CD1c-positive myeloid dendritic cell (primary cell): ENCODE data around the gene L3HYPDH.

ENCODE experiments used
- DNase-seq: peaks from one replicate; pipeline ENCODE4 v3.0.0-alpha.2; 2016; ENCODE audit errors: extremely low spot score

The L3HYPDH gene

DNA sequence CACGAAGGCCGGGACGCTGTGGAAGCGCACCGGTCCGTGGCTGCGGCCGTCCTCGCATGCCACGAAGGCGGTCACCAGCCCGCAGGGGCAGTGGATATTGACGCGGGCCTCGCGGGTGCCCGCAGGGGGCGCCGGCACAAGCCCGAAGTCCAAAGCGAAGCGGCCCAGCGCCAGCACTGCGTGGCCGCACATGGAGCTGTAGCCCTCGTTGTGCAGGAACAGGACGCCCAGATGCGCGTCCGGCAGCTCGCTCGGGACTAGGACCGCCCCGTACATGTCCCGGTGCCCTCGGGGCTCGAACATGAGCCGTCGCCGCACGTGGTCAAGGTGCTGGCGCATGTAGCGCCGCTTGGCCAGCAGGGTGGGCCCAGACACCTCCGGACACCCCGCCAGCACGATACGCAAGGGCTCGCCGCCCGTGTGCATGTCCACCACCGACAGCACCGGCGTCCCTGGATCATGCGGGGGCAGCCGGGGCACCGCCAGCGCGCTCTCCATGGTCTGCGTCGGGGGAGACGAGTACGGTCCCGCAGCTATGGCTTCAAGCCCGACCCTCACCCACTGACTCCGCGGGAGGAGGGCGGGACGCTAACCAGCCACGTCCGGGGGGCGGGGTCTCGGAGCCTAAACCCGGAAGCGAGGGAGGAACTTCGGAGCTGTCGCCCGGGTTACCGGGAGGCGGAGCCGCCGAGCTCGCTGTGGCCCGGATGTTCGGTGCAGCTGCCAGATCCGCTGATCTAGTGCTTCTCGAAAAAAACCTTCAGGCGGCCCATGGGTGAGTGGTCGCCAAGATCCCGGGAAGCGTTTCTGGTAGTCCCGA, at the start of gene L3HYPDH, which contains the start of gene JKAMP:
Gene L3HYPDH, minus strand, starts transcription at position 590 of the 820 bp plus-strand sequence. Its CDS starts 92 bp downstream, at position 498.
Gene JKAMP, plus strand, starts transcription at position 699 of the 820 bp plus-strand sequence. Its CDS starts 73 bp downstream, at position 772.
- peak; percentile 98 for DNase-seq

DNA sequence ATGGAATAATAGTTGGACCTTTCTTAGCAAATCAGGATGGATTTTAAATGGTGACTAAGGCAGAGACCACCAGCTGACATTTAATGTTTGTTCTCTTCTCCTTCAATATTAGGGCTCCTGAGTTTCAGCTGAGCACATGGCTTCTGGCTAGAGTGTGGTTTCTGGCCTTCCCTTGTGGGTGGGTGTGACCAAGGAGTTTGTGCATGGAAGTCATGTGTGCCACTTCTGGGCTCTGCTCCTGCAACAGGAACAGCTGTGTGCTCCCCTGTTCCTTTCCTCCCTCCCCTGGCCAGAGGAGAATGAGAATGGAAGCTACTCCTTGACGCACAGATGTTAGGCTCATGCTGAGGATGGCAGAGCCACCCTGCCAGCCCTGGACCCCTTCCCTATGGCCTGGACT, 48.2 kb upstream of the L3HYPDH start:
- DNase-seq: no peak

DNA sequence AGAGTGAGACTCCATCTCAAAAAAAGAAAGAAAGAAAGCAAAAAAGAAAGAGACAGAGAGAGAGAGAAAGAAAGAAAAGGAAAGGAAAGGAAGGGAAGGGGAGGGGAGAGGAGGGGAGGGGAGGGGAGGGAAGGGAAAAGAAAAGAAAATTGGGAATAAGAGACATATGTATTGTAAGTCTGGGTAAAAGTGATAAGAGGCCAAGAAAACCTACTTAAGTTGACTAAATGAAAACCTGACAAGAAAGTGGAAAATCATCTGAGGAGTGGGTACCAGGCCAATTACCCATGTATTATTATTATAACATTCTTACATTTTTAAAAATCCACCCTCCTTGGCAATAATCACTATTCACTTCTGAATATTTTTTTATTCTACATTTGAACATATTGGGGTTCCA, 46.1 kb upstream of the L3HYPDH start:
- no peak for DNase-seq

DNA sequence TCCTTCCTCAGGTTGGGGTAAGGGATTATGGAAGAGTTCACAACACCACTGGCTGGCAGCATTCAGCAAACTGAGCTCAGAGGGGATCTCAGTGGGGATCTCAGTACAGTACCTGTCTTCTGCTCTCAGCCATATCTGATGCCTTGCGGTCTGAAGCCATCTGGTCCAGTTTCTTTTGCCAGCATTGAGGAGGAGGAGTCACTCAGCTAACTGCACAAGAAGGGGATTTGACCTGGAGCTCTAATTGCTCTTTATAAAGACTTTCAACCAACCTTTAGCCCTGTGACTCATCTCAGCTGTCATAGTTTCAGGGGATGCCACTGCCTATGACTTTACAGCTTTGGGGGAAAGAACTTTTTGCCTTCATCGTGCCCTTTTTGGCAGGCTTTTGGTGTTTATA, 45.0 kb upstream of the L3HYPDH start:
- no peak for DNase-seq

DNA sequence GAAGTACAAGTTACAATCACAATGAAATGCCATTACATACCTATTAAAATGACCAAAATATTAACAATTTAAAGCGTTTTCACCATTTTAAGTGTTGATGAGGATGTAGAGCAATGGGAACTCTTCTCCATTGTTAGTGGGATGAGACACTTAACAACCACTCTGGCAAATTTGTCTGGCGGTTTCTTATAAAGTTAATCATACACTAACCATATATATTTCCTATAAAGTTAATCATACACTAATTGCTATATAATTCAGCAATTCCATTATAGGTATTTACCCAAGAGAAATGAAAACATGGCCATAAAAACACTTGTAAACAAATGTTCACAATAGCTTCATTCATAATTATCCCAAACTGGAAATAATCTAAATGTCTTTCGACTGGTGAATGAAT, 36.0 kb upstream of the L3HYPDH start:
- DNase-seq: no peak

DNA sequence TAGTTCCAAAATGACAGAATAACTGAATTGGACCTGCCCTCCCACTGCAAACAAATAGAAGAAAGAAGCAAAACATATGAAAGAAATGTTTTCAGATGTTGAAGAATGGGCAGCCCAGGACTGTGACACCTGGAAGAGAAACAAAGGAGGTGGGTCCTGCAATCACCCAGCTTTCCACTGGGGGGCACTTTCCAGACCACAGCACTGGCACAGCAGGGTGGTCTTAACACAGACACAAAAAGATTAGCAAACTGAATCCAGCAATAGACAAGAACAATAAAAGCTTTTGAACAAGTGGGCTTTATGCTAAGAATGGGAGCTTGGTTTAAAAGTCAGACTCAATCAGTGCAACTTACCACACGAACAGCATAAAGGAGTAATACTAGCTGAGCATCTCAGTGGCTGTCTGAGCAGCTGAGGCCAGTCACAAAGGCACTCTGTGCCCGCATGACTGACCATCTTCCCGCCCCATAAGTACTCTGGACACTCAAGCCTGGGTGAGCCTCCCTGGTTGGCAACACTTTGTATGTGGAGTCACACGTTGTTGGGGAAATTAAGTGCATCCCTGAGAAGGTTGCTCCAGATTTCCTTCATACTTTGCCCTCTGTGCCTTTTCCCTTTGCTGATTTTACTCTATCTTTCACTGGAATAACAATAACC, 27.8 kb upstream of the L3HYPDH start:
- DNase-seq: no peak

DNA sequence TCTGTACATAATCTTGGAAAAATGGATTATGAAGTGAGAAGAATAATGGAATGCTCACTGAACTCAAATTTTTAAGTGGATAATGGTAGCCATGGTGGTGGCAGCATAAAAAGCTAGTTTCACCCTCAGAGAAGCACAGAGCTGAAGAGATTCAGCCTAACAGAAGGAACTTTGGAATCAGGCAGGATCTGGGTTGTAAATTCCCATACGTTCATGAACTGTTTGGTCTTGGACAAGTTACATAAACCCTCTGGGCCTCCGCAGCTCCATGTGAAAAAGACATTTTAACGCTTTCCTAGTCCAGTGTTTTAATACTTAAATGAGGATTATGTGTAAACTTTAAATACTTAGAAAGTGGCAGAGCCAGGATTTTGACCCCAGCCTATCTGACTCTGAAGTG, 26.8 kb upstream of the L3HYPDH start:
- DNase-seq: no peak

DNA sequence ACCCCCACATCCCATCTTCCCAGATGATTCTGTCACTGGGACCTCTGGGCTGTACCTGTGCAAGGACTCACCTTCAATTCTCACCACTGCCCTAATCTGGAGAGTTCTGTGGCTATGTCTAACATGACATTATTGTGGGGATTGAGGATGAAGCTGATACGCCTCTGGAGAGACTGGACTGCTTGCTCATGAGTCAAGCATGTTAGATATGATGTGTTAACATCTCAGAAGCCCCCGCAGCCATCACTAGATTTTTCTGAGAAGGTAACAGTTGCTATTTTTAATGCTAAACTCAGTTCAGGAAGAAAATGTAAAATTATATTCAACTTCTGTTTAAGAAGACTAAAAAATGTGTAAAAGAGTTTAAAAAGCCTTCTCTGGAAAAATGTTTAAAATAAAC, 25.8 kb upstream of the L3HYPDH start:
- DNase-seq: no peak

DNA sequence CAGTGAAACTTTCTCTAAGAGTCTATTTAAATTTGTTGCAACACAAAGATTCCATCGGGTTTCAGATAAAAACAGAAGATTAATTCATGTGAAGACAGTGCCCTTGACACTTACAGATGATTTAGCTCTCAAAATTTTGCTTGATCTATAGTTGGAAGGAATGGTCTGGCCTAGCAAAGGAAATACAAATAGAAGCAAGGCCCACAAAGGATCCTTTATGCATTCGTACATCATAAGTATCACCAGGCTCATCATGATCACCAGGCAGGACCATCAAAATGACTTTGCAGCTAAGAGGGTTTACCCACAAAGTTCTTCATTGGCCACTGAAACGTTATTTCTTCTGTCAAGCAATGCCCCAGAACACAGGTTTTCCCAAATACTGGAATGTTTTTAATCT, 24.9 kb upstream of the L3HYPDH start:
- DNase-seq: no peak

DNA sequence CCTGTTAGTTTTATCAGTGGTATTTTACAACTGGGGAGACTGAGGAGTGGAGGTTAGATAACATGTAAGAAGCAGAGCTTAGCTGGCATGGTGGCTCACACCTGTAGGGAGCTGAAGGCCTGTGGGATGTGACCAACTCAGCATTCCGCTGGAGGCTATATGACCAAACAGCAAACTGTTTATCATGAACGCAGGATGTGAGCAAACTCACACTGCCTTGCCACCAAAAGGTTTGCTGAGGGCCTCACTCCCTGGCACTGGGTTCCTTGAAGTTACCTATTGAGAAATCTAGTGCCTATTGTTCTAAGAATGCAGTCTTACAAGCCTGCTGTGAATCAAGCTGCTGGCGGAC, 23.5 kb upstream of the L3HYPDH start:
- DNase-seq: no peak

DNA sequence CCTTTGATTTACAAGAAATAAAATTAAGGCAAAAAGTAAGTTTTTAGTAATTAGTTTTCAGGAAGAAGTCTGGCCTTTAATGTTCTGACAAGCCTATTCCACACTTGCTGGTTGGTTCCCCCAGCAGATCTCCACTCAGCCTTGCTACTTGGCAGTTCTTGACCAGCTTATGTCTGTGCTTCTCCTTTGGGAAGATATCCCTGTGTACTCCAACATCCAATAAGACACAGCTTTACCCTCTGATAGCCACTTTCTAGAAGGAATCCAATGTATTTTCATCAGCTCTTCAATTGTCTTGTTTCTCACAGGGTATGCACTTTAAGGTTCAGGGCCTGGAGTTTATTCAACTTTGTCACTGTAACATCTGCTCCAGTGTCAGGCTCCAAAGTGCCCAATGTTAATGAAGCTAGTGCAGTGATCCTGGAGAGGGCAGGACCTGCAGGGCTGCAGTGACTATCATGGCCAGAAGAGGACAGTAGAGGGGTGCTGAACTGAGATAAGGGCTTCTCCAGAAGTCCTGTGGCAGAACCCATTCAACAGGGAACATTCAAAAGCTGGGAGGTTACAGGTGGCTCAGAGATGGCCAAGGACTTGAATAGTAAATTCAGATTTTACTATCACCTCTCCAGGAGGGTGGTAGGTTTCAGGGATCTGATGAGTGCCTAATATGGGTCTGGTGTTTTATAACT, 23.0 kb upstream of the L3HYPDH start:
- DNase-seq: peak; percentile 56

DNA sequence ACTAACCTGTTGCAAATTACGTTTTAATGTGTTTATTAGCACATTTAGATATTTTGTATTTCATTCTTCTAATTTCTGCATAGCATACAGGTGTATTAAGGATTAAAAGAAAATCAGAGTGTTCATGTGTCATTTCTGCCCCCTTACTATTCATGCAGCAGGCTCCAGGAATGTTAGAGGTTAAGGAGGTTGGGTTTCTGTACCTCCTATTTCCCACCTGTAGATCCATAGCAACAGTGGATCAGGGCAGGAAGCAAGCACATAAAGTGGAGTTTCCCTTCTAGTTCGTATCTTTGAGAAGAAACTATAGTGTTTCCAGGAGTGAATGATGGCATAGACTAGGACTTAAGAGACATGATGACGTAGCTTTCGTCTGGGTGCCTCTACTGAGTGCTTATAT, 19.0 kb upstream of the L3HYPDH start:
- DNase-seq: no peak

DNA sequence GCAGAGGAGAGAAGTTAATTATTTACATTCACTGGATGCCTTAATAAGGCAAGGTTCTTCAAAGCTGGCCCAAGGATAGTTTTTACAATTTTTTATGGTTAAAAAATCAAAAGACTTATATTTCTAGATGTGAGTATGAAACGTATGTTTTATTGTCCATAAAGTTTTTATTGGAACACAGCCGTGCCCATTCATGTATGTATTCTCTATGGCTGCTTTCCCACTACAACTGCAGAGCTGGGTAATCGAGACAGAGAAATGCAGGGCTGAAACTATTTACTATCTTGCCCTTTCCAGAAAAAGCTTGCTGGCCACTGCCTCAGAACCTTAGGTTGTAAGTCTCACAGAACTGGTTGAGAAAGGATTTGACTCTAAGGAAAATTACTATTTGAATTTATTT, 16.5 kb upstream of the L3HYPDH start:
- no peak for DNase-seq

DNA sequence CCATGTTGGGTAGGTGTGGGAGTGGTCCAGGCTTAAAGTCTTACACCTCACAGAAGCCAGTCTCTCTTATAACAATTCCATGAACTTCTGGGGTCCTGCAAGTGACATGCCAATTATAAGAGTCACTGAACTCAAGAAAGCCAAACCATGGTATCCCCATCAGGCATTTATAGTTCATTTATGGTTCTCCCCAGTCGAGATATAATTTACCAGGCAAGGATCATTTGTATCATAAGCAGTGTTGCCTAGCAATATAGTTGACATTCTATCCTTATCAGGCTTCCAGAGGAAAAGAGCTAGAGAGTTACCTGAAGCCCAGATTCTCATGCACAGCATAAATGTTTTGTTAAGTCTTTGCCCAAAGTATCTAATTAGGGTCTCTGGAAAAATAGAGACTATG, 8.2 kb upstream of the L3HYPDH start:
- no peak for DNase-seq

DNA sequence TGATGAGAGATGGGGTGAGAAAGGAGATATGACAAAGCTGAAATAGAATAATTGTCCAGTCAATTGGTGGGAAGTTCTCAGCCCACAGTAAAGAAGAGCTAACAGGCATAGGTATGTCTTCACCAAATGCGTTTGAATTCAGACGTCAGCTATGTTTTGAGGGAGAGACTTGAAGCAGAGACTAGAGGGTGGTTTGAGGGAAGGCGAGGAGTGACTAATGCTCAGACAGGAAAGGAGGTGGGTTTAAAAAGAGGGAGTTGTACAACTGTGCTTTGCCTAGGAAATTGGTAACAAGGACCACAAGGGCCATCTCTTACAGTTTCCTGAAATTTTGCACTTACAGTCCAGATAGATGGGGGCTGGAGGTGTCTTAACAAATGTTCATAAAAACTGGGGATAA, 6.5 kb upstream of the L3HYPDH start:
- DNase-seq: no peak

DNA sequence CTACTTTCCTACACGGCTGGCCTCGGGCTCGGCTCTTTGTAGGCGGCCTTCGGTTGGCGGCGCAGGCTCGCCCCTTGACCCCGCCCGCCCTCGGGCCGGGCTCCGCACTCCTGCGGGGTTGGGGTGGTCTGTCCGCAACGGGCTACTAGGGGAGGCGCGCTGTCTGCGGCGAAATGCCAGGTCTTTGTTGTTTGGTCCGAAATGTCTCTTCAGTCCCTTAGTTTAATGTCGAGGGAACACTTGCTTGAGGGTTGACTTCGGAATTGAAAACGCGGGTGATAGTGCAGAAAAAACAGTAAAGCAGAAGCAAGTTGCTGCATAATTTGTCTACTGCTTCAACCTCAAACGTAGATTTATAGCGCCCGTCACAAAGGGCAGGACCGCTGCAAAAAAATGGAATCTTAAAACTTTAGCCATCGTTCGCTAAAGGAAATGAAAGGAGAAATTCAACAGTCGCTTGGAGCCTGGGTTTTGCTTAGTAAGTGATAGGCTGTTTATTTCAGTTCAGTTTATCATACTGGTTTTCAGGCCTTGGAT, 499 bp upstream of the L3HYPDH start:
- DNase-seq: peak; percentile 51

DNA sequence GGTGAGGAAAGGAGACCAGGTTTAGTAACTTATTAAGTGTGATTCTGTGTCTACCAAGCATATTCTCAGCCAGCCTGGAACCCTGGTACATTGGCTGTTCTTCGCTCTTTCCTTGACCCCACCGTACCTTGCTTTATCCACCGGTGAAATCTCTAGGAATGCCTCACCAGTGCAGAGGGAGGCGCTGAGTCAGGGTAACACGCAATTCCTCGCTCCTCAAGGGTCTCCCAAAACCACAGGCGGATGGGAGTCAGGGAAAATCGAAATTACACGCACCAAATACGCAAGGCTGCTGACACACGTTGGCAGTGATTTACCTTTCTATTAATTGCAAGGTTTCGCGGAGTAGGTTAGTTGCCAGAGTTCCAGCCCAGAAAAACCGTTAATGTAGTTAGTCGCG, 845 bp downstream of the L3HYPDH start:
- no peak for DNase-seq

DNA sequence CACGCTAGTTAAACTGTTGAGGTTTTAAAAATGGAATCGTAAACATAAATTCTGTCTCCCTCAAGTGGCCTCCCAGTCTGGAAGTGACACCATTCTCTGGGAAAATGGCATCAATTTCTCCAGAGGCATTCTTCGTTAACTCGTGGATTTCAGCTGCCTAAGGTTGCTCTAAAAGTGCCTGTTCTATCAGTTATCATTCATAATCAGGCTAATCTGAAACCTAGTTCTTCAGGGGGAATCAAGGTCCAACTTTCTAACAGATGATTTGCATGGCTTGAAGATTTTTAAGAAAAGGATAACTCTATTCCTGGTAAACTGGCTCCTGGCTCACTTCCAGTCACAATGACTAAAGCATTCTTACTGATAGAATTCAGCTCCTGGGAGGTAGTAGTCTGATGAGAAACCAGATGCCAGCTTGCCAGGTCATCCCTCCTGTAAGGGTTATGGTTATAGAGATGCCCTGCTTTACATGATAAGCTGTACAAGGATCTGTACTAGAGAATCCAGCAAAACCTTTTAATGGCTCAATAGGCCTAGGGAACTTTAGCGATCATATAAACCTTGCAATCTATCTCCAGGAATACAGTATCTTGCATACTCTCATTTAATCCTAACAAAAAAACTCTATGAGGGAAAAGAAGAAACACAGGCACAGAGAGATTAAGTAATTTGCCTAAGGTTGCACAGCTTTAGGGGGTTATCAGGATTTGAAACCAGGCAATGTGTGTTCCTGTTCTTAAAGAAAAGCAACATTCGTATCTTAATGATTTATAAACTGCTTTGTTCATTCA, 1.5 kb downstream of the L3HYPDH start:
- DNase-seq: no peak

DNA sequence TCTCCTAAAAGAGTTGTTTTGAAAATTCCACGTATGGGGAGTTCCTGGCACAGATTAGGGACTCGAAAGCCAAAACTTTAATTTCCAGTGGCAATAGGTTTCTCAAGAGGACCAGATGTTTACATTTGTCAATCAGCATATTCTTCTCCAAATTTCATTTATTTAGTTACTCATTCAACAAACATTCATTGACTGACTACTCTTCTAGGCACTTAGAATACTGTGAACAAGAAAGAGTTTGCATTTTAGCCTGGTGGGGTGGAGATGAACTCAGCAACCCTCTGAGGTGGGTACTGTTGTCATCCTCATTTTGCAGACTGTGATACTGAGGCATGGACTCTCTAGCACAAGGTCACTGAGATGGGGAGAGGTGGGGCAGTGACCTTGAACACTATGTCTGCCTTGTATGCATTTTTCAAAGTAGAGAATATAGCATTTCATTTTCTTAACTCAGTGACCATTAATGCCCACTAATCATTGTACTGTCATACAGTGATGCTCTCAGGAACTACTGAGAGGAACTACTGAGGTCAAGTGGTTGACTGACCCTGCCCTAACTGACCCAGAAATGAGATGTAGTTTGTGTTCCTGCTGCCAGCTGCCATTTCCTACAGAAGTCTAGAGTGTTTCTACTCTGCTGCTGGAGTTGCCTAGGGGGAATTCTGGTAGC, 2.2 kb downstream of the L3HYPDH start:
- DNase-seq: peak; percentile 36

DNA sequence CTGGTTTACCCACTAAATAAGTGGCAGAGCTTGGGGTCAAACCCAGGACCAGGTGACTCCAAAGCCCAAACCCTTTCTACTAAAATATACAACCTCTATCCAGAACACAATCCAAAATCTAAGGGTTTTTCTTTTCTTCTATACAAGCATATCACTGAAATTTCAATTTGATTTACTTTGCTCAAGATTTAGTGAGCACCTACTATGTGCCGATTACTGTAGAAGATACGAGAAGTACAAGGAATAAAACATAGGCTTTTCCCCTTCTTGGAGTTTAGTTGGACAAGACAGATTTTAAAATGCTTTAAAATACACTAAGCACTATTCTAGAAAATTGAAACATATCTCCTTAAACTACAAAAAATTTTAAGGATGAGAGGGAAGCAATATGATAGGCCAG, 2.8 kb downstream of the L3HYPDH start:
- DNase-seq: no peak

DNA sequence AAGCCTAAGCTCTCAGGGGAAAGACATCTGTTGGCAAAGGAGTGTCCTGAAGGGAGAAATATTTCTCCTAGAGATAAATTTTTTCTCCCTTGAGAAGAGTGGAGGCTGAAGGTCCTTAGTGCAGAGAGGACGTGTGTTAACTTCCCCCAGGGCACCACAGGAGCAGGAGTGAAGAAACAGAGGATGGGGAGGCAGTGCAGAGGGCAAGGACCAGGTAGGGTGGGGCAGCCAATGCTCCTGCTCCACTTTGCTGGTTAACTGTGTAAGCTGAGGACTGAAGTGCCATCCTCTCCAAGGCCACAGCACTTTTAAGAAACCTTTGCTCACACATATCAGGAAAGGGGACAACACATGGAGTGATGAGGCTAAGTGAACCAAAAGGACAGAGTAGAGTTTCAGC, 4.0 kb downstream of the L3HYPDH start:
- no peak for DNase-seq
